Measurements from ENCODE around the gene TMEM115. TPM values are rescaled to one million over a fixed set of nuclear protein-coding genes. Genes with fewer than 3 reads are reported as not detected.

TMEM115 gene
- total and polyA plus RNA-seq, 2 experiments from 2014 or later = 17.8 to 49.2 TPM

DNA sequence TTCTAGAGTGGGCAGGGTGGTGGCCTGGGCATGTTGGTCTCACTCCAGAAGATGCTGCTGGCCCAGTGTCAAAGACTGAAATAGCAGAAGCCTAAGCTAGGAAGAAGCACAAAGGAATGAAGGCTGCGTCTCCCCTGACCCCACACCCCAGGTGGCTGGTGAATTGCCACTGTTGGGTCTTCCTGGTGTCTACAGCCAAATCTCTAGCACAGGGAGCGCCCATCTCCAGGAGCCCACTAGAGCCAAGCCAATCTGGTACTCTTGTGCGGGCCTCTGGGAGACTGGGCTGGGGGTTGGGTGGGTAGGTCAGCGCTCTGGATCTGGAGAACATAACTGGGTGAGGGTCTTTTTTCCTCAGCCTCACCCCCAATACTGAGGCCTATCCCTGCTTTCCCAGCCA is 32.2 kb downstream of the TMEM115 start:
- TF ChIP-seq POLR2AphosphoS5 (IDR thresholded peaks at IDR 0.05; ENCODE audit: low read depth) (no peak), ZNF331 (CRISPR knock-in tag; IDR thresholded peaks at IDR 0.05; ENCODE audit: low read depth) (no peak), STAT1 (IDR thresholded peaks at IDR 0.05; ENCODE audit: unreplicated experiment) (no peak), EZH2phosphoT487 (IDR thresholded peaks at IDR 0.05; ENCODE audit: unreplicated experiment) (no peak), JUNB (IDR thresholded peaks at IDR 0.05; ENCODE audit: unreplicated experiment) (no peak), ZNF114 (CRISPR knock-in tag; IDR thresholded peaks at IDR 0.05) (no peak), NANOG (IDR thresholded peaks at IDR 0.05; ENCODE audit: borderline replicate concordance) (no peak)
- TF ChIP-seq, protein P1, sequence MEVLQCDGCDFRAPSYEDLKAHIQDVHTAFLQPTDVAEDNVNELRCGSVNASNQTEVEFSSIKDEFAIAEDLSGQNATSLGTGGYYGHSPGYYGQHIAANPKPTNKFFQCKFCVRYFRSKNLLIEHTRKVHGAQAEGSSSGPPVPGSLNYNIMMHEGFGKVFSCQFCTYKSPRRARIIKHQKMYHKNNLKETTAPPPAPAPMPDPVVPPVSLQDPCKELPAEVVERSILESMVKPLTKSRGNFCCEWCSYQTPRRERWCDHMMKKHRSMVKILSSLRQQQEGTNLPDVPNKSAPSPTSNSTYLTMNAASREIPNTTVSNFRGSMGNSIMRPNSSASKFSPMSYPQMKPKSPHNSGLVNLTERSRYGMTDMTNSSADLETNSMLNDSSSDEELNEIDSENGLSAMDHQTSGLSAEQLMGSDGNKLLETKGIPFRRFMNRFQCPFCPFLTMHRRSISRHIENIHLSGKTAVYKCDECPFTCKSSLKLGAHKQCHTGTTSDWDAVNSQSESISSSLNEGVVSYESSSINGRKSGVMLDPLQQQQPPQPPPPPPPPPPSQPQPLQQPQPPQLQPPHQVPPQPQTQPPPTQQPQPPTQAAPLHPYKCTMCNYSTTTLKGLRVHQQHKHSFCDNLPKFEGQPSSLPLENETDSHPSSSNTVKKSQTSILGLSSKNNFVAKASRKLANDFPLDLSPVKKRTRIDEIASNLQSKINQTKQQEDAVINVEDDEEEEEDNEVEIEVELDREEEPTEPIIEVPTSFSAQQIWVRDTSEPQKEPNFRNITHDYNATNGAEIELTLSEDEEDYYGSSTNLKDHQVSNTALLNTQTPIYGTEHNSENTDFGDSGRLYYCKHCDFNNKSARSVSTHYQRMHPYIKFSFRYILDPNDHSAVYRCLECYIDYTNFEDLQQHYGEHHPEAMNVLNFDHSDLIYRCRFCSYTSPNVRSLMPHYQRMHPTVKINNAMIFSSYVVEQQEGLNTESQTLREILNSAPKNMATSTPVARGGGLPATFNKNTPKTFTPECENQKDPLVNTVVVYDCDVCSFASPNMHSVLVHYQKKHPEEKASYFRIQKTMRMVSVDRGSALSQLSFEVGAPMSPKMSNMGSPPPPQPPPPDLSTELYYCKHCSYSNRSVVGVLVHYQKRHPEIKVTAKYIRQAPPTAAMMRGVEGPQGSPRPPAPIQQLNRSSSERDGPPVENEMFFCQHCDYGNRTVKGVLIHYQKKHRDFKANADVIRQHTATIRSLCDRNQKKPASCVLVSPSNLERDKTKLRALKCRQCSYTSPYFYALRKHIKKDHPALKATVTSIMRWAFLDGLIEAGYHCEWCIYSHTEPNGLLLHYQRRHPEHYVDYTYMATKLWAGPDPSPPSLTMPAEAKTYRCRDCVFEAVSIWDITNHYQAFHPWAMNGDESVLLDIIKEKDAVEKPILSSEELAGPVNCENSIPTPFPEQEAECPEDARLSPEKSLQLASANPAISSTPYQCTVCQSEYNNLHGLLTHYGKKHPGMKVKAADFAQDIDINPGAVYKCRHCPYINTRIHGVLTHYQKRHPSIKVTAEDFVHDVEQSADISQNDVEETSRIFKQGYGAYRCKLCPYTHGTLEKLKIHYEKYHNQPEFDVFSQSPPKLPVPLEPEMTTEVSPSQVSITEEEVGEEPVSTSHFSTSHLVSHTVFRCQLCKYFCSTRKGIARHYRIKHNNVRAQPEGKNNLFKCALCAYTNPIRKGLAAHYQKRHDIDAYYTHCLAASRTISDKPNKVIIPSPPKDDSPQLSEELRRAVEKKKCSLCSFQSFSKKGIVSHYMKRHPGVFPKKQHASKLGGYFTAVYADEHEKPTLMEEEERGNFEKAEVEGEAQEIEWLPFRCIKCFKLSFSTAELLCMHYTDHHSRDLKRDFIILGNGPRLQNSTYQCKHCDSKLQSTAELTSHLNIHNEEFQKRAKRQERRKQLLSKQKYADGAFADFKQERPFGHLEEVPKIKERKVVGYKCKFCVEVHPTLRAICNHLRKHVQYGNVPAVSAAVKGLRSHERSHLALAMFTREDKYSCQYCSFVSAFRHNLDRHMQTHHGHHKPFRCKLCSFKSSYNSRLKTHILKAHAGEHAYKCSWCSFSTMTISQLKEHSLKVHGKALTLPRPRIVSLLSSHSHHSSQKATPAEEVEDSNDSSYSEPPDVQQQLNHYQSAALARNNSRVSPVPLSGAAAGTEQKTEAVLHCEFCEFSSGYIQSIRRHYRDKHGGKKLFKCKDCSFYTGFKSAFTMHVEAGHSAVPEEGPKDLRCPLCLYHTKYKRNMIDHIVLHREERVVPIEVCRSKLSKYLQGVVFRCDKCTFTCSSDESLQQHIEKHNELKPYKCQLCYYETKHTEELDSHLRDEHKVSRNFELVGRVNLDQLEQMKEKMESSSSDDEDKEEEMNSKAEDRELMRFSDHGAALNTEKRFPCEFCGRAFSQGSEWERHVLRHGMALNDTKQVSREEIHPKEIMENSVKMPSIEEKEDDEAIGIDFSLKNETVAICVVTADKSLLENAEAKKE (CRISPR knock-in tag; IDR thresholded peaks at IDR 0.05) = no peak
- TF ChIP-seq, protein P2, sequence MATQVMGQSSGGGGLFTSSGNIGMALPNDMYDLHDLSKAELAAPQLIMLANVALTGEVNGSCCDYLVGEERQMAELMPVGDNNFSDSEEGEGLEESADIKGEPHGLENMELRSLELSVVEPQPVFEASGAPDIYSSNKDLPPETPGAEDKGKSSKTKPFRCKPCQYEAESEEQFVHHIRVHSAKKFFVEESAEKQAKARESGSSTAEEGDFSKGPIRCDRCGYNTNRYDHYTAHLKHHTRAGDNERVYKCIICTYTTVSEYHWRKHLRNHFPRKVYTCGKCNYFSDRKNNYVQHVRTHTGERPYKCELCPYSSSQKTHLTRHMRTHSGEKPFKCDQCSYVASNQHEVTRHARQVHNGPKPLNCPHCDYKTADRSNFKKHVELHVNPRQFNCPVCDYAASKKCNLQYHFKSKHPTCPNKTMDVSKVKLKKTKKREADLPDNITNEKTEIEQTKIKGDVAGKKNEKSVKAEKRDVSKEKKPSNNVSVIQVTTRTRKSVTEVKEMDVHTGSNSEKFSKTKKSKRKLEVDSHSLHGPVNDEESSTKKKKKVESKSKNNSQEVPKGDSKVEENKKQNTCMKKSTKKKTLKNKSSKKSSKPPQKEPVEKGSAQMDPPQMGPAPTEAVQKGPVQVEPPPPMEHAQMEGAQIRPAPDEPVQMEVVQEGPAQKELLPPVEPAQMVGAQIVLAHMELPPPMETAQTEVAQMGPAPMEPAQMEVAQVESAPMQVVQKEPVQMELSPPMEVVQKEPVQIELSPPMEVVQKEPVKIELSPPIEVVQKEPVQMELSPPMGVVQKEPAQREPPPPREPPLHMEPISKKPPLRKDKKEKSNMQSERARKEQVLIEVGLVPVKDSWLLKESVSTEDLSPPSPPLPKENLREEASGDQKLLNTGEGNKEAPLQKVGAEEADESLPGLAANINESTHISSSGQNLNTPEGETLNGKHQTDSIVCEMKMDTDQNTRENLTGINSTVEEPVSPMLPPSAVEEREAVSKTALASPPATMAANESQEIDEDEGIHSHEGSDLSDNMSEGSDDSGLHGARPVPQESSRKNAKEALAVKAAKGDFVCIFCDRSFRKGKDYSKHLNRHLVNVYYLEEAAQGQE (IDR thresholded peaks at IDR 0.05; ENCODE audit: unreplicated experiment) = no peak
- TF ChIP-seq, protein P3, sequence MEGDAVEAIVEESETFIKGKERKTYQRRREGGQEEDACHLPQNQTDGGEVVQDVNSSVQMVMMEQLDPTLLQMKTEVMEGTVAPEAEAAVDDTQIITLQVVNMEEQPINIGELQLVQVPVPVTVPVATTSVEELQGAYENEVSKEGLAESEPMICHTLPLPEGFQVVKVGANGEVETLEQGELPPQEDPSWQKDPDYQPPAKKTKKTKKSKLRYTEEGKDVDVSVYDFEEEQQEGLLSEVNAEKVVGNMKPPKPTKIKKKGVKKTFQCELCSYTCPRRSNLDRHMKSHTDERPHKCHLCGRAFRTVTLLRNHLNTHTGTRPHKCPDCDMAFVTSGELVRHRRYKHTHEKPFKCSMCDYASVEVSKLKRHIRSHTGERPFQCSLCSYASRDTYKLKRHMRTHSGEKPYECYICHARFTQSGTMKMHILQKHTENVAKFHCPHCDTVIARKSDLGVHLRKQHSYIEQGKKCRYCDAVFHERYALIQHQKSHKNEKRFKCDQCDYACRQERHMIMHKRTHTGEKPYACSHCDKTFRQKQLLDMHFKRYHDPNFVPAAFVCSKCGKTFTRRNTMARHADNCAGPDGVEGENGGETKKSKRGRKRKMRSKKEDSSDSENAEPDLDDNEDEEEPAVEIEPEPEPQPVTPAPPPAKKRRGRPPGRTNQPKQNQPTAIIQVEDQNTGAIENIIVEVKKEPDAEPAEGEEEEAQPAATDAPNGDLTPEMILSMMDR (conservative IDR thresholded peaks at IDR 0.05; ENCODE audit: low read depth in 2 of 2) = no peak

More for the DNA sequence above, 32.2 kb downstream of the TMEM115 start:
- Histone ChIP-seq H3K9me2 (ENCODE audit: insufficient read depth) (no peaks in the 10 kb centered on the region), H3K79me2 (replicated peaks; ENCODE audit: insufficient read depth) (peaks cover 13% of the 10 kb centered on the region), H3K27me3 (ENCODE audit: insufficient read depth) (no peaks in the 10 kb centered on the region), H3K4me1 (ENCODE audit: insufficient read depth) (peaks cover 18% of the 10 kb centered on the region), H4K20me1 (replicated peaks; ENCODE audit: insufficient read depth) (peaks cover 8% of the 10 kb centered on the region; the same call in 1 of the 2 replicates), H3K27ac (ENCODE audit: low read depth) (no peak overlapping the region), H3F3A (replicated peaks; ENCODE audit: low read depth) (peaks cover 31% of the 10 kb centered on the region; the same call in 1 of the 2 replicates), H3K4me2 (peak overlapping the region; percentile 97), H2AFZ (no peak overlapping the region), H3K36me3 (ENCODE audit: insufficient read depth) (peaks cover 6% of the 10 kb centered on the region), H3K4me3 (peak overlapping the region; percentile 94)
- Mint-ChIP-seq H3K27me3 (ENCODE audit: insufficient read depth, low read depth, poor library complexity) (peaks cover 16% of the 10 kb centered on the region), H3K4me3 (peak overlapping the region; percentile 91), H3K9me3 (no peaks in the 10 kb centered on the region), H3K36me3 (ENCODE audit: low read depth) (peaks cover 38% of the 10 kb centered on the region), H3K27ac (no peak overlapping the region), H3K4me1 (peaks cover 32% of the 10 kb centered on the region)
- DNase-seq (ENCODE audit: low spot score) (no peak), ATAC-seq (no peak)

Measured in GM23338 (cell line).